OCI-LY1 (cell line): ENCODE measurements around the gene NPAS3.

Experiments used
- H2AFZ ChIP-seq: fragments of 200-600 bp; sonication (generic), shearing (Covaris generic); 2 replicates; pipeline ENCODE4 v1.6.0; 2014; ENCODE audit warnings: antibody characterized with exemption, mild to moderate bottlenecking, low read length
- H3F3A ChIP-seq: fragments of 200-600 bp; sonication (generic), shearing (Covaris generic); 2 replicates; pipeline ENCODE4 v1.6.0; 2014; ENCODE audit warnings: mild to moderate bottlenecking, antibody characterized with exemption, low read length, moderate library complexity; ENCODE audit not compliant: insufficient read depth
- H3K27ac ChIP-seq: fragments of 200-600 bp; sonication (generic); 2 replicates; pipeline ENCODE4 v1.5.1; 2014; ENCODE audit warnings: low read length, mixed run types, mild to moderate bottlenecking, low read depth; ENCODE audit not compliant: poor library complexity, severe bottlenecking
- H3K27me3 ChIP-seq: fragments of 200-600 bp; sonication (generic); 2 replicates; pipeline ENCODE4 v1.6.0; 2014; ENCODE audit warnings: antibody characterized with exemption, mild to moderate bottlenecking, low read length, moderate library complexity; ENCODE audit not compliant: insufficient read depth
- H3K36me3 ChIP-seq: fragments of 200-600 bp; sonication (generic); 2 replicates; pipeline ENCODE4 v1.6.1; 2014; ENCODE audit warnings: mild to moderate bottlenecking, antibody characterized with exemption, low read length, moderate library complexity, mixed read lengths; ENCODE audit not compliant: insufficient read depth
- H3K4me1 ChIP-seq: fragments of 200-600 bp; sonication (generic); 2 replicates; pipeline ENCODE4 v1.5.1; 2014; ENCODE audit warnings: mild to moderate bottlenecking, low read length, moderate library complexity; ENCODE audit not compliant: insufficient read depth, severe bottlenecking
- H3K4me2 ChIP-seq: fragments of 200-600 bp; sonication (generic), shearing (Covaris generic); 2 replicates; pipeline ENCODE4 v1.6.1; 2014; ENCODE audit warnings: low read length
- H3K4me3 ChIP-seq: fragments of 200-600 bp; sonication (generic); 2 replicates; pipeline ENCODE4 v1.5.1; 2014; ENCODE audit warnings: low read length, low read depth, mild to moderate bottlenecking, mixed read lengths; ENCODE audit not compliant: poor library complexity, severe bottlenecking
- H3K79me2 ChIP-seq: fragments of 200-600 bp; shearing (Covaris generic); 2 replicates; pipeline ENCODE4 v1.6.1; 2016; ENCODE audit warnings: mixed run types, low read length, mixed read lengths; ENCODE audit not compliant: insufficient read depth
- H3K9ac ChIP-seq: fragments of 200-600 bp; sonication (generic), shearing (Covaris generic); 2 replicates; pipeline ENCODE4 v1.6.1; 2014; ENCODE audit warnings: mild to moderate bottlenecking, low read length, mixed read lengths
- H3K9me2 ChIP-seq: fragments of 200-600 bp; sonication (generic), shearing (Covaris generic); 2 replicates; pipeline ENCODE4 v1.6.1; 2014; ENCODE audit warnings: low read depth, mild to moderate bottlenecking, low read length, mixed read lengths
- H3K9me3 ChIP-seq: fragments of 200-600 bp; shearing (Covaris generic); 2 replicates; pipeline ENCODE4 v1.6.1; 2014; ENCODE audit warnings: low read length, mixed read lengths
- H4K20me1 ChIP-seq: fragments of 200-600 bp; sonication (generic), shearing (Covaris generic); 2 replicates; pipeline ENCODE4 v1.6.0; 2016; ENCODE audit warnings: mild to moderate bottlenecking, low read length; ENCODE audit not compliant: insufficient read depth
- EZH2 ChIP-seq: fragments of 200-600 bp; sonication (generic), shearing (Covaris generic); IDR thresholded peaks from 2 replicates; pipeline ENCODE4 v1.8.0; 2017; ENCODE audit warnings: borderline replicate concordance, mixed run types, mild to moderate bottlenecking, antibody characterized with exemption, low read length, moderate library complexity, mixed read lengths
- TF ChIP-seq, protein P1 (sequence below): fragments of 200-600 bp; sonication (generic), shearing (Covaris generic); IDR thresholded peaks from 2 replicates; pipeline ENCODE4 v1.5.1; 2017; ENCODE audit warnings: mild to moderate bottlenecking, antibody characterized with exemption, low read length, moderate library complexity, mixed read lengths

The NPAS3 gene

DNA sequence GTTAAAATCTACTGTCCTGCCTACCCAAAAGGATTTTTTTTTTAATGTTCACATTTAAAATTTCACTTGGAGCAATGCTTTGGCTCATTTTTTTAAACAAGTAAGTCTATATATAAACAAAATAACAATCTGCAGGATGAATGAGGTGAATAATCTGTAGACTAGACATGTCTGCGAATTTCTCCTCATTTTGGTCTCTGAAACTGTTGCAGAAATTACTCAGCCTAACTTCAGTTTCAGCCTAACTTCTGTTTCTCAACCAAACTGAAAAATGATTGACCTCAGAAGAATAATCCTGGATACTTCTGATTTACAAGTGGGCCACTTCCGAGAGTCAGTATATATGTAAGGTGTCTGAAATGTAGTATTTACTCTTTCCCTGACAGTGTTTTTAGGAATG lies 39.8 kb upstream of the NPAS3 start:
- no peak overlapping the region for H3K9ac ChIP-seq
- no peaks in the 10 kb centered on the region for H3K79me2 ChIP-seq
- no peak overlapping the region for H2AFZ ChIP-seq
- TF ChIP-seq, protein P1, sequence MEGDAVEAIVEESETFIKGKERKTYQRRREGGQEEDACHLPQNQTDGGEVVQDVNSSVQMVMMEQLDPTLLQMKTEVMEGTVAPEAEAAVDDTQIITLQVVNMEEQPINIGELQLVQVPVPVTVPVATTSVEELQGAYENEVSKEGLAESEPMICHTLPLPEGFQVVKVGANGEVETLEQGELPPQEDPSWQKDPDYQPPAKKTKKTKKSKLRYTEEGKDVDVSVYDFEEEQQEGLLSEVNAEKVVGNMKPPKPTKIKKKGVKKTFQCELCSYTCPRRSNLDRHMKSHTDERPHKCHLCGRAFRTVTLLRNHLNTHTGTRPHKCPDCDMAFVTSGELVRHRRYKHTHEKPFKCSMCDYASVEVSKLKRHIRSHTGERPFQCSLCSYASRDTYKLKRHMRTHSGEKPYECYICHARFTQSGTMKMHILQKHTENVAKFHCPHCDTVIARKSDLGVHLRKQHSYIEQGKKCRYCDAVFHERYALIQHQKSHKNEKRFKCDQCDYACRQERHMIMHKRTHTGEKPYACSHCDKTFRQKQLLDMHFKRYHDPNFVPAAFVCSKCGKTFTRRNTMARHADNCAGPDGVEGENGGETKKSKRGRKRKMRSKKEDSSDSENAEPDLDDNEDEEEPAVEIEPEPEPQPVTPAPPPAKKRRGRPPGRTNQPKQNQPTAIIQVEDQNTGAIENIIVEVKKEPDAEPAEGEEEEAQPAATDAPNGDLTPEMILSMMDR = no peak
- TF ChIP-seq EZH2 = no peak
- H3K4me1 ChIP-seq = no peaks in the 10 kb centered on the region
- no peak overlapping the region for H3K4me2 ChIP-seq
- no peak overlapping the region for H3K27ac ChIP-seq
- no peaks in the 10 kb centered on the region for H4K20me1 ChIP-seq
- H3K9me2 ChIP-seq = no peaks in the 10 kb centered on the region
- H3K4me3 ChIP-seq = no peak overlapping the region
- H3K9me3 ChIP-seq = no peaks in the 10 kb centered on the region
- H3K36me3 ChIP-seq = no peaks in the 10 kb centered on the region
- H3K27me3 ChIP-seq = no peaks in the 10 kb centered on the region
- H3F3A ChIP-seq = no peaks in the 10 kb centered on the region

DNA sequence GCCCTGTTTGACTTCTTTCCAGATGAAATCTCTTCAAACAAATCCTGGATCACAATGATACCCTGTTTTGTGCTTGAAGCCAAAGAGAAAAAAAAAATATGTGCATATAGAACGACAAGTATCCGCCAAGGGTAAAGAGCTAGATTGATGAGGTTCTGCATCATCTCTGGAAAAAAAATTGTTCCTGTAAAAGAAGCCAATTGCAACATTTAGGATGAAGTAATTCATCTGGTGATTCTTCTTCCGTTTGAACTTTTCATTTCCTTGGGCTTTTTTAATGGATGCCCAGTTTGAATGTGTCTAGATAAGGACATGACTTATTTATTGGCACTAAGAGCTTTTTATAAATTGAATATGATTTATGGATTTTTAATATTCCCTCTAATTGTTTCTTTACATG lies 38.1 kb upstream of the NPAS3 start:
- no peaks in the 10 kb centered on the region for H3K9me3 ChIP-seq
- no peak overlapping the region for H3K4me2 ChIP-seq
- H3K4me1 ChIP-seq = no peaks in the 10 kb centered on the region
- no peak overlapping the region for H3K9ac ChIP-seq
- TF ChIP-seq, protein P1 = no peak
- no peak for TF ChIP-seq EZH2
- no peak overlapping the region for H3K4me3 ChIP-seq
- no peaks in the 10 kb centered on the region for H3K36me3 ChIP-seq
- no peak overlapping the region for H2AFZ ChIP-seq
- no peaks in the 10 kb centered on the region for H3K79me2 ChIP-seq
- H3K27me3 ChIP-seq = no peaks in the 10 kb centered on the region
- H4K20me1 ChIP-seq = no peaks in the 10 kb centered on the region
- H3K9me2 ChIP-seq = no peaks in the 10 kb centered on the region
- no peaks in the 10 kb centered on the region for H3F3A ChIP-seq
- H3K27ac ChIP-seq = no peak overlapping the region

DNA sequence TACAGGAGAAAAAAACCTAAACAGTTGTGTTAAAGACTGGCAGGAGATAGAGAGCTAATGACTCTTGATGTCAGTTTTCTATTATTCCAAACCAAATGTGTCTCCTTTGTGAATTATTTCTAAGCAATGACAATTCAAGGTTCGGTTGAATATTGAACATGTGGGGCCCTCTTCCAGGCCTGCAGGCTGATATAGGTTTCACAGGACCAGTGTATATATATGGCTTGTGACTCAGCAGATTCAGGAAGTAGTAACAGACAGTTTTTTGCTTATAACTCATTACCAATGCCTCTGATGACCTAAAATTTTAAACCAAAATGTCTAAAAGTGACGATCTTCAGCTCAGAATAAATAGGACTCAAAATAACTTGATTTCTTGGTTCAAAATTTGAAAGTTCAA lies 33.7 kb upstream of the NPAS3 start:
- TF ChIP-seq, protein P1 = no peak
- TF ChIP-seq EZH2 = no peak
- H3K27ac ChIP-seq = no peak overlapping the region
- no peaks in the 10 kb centered on the region for H3K4me1 ChIP-seq
- no peaks in the 10 kb centered on the region for H3K36me3 ChIP-seq
- no peaks in the 10 kb centered on the region for H3K9me2 ChIP-seq
- no peak overlapping the region for H3K9ac ChIP-seq
- no peaks in the 10 kb centered on the region for H4K20me1 ChIP-seq
- no peak overlapping the region for H2AFZ ChIP-seq
- H3K79me2 ChIP-seq = no peaks in the 10 kb centered on the region
- H3F3A ChIP-seq = no peaks in the 10 kb centered on the region
- H3K4me3 ChIP-seq = no peak overlapping the region
- H3K4me2 ChIP-seq = no peak overlapping the region
- H3K27me3 ChIP-seq = no peaks in the 10 kb centered on the region
- H3K9me3 ChIP-seq = no peaks in the 10 kb centered on the region
